ENCODE results near the gene DPM2.

- TF ChIP-seq, protein P1, sequence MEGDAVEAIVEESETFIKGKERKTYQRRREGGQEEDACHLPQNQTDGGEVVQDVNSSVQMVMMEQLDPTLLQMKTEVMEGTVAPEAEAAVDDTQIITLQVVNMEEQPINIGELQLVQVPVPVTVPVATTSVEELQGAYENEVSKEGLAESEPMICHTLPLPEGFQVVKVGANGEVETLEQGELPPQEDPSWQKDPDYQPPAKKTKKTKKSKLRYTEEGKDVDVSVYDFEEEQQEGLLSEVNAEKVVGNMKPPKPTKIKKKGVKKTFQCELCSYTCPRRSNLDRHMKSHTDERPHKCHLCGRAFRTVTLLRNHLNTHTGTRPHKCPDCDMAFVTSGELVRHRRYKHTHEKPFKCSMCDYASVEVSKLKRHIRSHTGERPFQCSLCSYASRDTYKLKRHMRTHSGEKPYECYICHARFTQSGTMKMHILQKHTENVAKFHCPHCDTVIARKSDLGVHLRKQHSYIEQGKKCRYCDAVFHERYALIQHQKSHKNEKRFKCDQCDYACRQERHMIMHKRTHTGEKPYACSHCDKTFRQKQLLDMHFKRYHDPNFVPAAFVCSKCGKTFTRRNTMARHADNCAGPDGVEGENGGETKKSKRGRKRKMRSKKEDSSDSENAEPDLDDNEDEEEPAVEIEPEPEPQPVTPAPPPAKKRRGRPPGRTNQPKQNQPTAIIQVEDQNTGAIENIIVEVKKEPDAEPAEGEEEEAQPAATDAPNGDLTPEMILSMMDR (IDR thresholded peaks at IDR 0.05) = no peak
- no peak for TF ChIP-seq POLR2A (IDR thresholded peaks at IDR 0.05)
These were observed 45.3 kb upstream of the DPM2 start for GRCh38 chr9:127982912-127983311.

Measured in body of pancreas (tissue), 4 donors.